H9 (cell line): ENCODE data around the gene SKIDA1. TPM values are rescaled to one million over a fixed set of nuclear protein-coding genes. Genes with fewer than 3 reads are reported as not detected.

Experiments
- DNase-seq: peaks from one replicate; pipeline ENCODE4 v3.0.0-alpha.2; 2017
- H2AFZ ChIP-seq: one replicate; pipeline ENCODE4 v1.6.1; 2013; ENCODE audit warnings: mild to moderate bottlenecking, low read length, control low read depth, moderate library complexity
- H2AK5ac ChIP-seq: 2 replicates; pipeline ENCODE4 v1.6.1; 2013; ENCODE audit warnings: low read length, control low read depth, mixed read lengths; ENCODE audit not compliant: insufficient read length
- H2BK120ac ChIP-seq: one replicate; pipeline ENCODE4 v1.6.1; 2013; ENCODE audit warnings: low read depth, mild to moderate bottlenecking, low read length, control low read depth, inconsistent platforms; ENCODE audit not compliant: poor library complexity, severe bottlenecking
- H2BK12ac ChIP-seq: 2 replicates; pipeline ENCODE4 v1.6.1; 2013; ENCODE audit warnings: low read length, control low read depth, mixed read lengths, low read depth; ENCODE audit not compliant: insufficient read length
- H2BK15ac ChIP-seq: 2 replicates; pipeline ENCODE4 v1.6.1; 2013; ENCODE audit warnings: low read depth, low read length, control low read depth
- H2BK20ac ChIP-seq: one replicate; pipeline ENCODE4 v1.6.1; 2013; ENCODE audit warnings: low read depth, mild to moderate bottlenecking, low read length, control low read depth, inconsistent platforms; ENCODE audit not compliant: poor library complexity, severe bottlenecking
- H2BK5ac ChIP-seq: 2 replicates; pipeline ENCODE4 v1.6.1; 2013; ENCODE audit warnings: low read length, control low read depth, mixed read lengths; ENCODE audit not compliant: insufficient read length
- H3K14ac ChIP-seq: 2 replicates; pipeline ENCODE4 v1.6.1; 2013; ENCODE audit warnings: low read length, control low read depth; ENCODE audit not compliant: insufficient read depth
- H3K18ac ChIP-seq: 2 replicates; pipeline ENCODE4 v1.6.1; 2013; ENCODE audit warnings: low read depth, mild to moderate bottlenecking, mixed read lengths, low read length, control low read depth; ENCODE audit not compliant: insufficient read length
- H3K23ac ChIP-seq: 2 replicates; pipeline ENCODE4 v1.6.1; 2013; ENCODE audit warnings: low read length, control low read depth, mixed read lengths, low read depth; ENCODE audit not compliant: insufficient read length
- H3K23me2 ChIP-seq: 2 replicates; pipeline ENCODE4 v1.6.1; 2013; ENCODE audit warnings: low read depth, mild to moderate bottlenecking, mixed read lengths, low read length, control low read depth; ENCODE audit not compliant: insufficient read length, poor library complexity, severe bottlenecking
- H3K27ac ChIP-seq: 2 replicates; pipeline ENCODE4 v1.5.1; 2013; ENCODE audit warnings: low read length, control low read depth, mixed read lengths, low read depth; ENCODE audit not compliant: insufficient read length
- H3K27me3 ChIP-seq: 2 replicates; pipeline ENCODE4 v1.6.1; 2013; ENCODE audit warnings: low read length, control low read depth, inconsistent platforms; ENCODE audit not compliant: insufficient read depth
- H3K4ac ChIP-seq: 2 replicates; pipeline ENCODE4 v1.6.1; 2013; ENCODE audit warnings: low read depth, mild to moderate bottlenecking, control low read depth, inconsistent platforms, low read length, moderate library complexity
- H3K4me1 ChIP-seq: 2 replicates; pipeline ENCODE4 v1.6.1; 2013; ENCODE audit warnings: low read length, control low read depth, inconsistent platforms; ENCODE audit not compliant: insufficient read depth
- H3K4me2 ChIP-seq: 2 replicates; pipeline ENCODE4 v1.6.1; 2013; ENCODE audit warnings: low read length, control low read depth, mixed read lengths; ENCODE audit not compliant: insufficient read length, insufficient read depth
- H3K56ac ChIP-seq: 2 replicates; pipeline ENCODE4 v1.6.1; 2013; ENCODE audit warnings: low read depth, mild to moderate bottlenecking, mixed read lengths, low read length, control low read depth; ENCODE audit not compliant: insufficient read length
- H3K79me1 ChIP-seq: 2 replicates; pipeline ENCODE4 v1.6.1; 2013; ENCODE audit warnings: low read depth, mild to moderate bottlenecking, moderate library complexity, low read length, control low read depth, inconsistent platforms; ENCODE audit not compliant: insufficient read depth, poor library complexity, severe bottlenecking
- H3K79me2 ChIP-seq: 2 replicates; pipeline ENCODE4 v1.6.1; 2013; ENCODE audit warnings: low read length, control low read depth, inconsistent platforms; ENCODE audit not compliant: insufficient read depth
- H3K9ac ChIP-seq: 2 replicates; pipeline ENCODE4 v1.6.1; 2013; ENCODE audit warnings: low read length, control low read depth, mixed read lengths; ENCODE audit not compliant: insufficient read length; ENCODE audit errors: extremely low read depth
- H3K9me3 ChIP-seq: one replicate; pipeline ENCODE4 v1.6.1; 2013; ENCODE audit warnings: low read depth, low read length, inconsistent platforms; ENCODE audit not compliant: control insufficient read depth
- H3T11ph ChIP-seq: one replicate; pipeline ENCODE4 v1.6.1; 2013; ENCODE audit warnings: mild to moderate bottlenecking, low read length, control low read depth, inconsistent platforms
- H4K20me1 ChIP-seq: one replicate; pipeline ENCODE4 v1.6.1; 2013; ENCODE audit not compliant: control insufficient read depth, insufficient read length, insufficient read depth
- H4K5ac ChIP-seq: 2 replicates; pipeline ENCODE4 v1.6.1; 2013; ENCODE audit warnings: low read depth, mild to moderate bottlenecking, mixed read lengths, low read length, control low read depth; ENCODE audit not compliant: insufficient read length
- H4K8ac ChIP-seq: replicated peaks from 2 replicates; pipeline ENCODE4 v1.6.1; 2013; ENCODE audit warnings: low read length, control low read depth, mixed read lengths, low read depth; ENCODE audit not compliant: insufficient read length
- H4K91ac ChIP-seq: 2 replicates; pipeline ENCODE4 v1.6.1; 2013; ENCODE audit warnings: low read depth, mild to moderate bottlenecking, moderate library complexity, mixed read lengths, low read length, control low read depth; ENCODE audit not compliant: insufficient read length
- H3K27ac Mint-ChIP-seq, 3 experiments: 2 replicates in 2 of 3; 3 replicates in 1 of 3; pipeline ENCODE4 v1.8.0; 2020 to 2021; ENCODE audit warnings: mixed read lengths in 3 of 3, mild to moderate bottlenecking in 1 of 3, moderate library complexity in 1 of 3
- H3K27me3 Mint-ChIP-seq: 2 replicates; pipeline ENCODE4 v1.8.0; 2021; ENCODE audit warnings: low read depth, mild to moderate bottlenecking, moderate library complexity, mixed read lengths
- H3K36me3 Mint-ChIP-seq, 3 experiments: 2 replicates in 2 of 3; 3 replicates in 1 of 3; pipeline ENCODE4 v1.8.0; 2020 to 2021; ENCODE audit warnings: low read depth in 3 of 3, mixed read lengths in 3 of 3; ENCODE audit not compliant: insufficient read depth in 1 of 3
- H3K4me1 Mint-ChIP-seq, 2 experiments: 2 replicates each; pipeline ENCODE4 v1.8.0; 2020; ENCODE audit warnings: mixed read lengths in 2 of 2
- H3K4me3 Mint-ChIP-seq, 2 experiments: 2 replicates in 1 of 2; 3 replicates in 1 of 2; pipeline ENCODE4 v1.8.0; 2020 to 2021; ENCODE audit warnings: mild to moderate bottlenecking in 2 of 2, mixed read lengths in 2 of 2, moderate library complexity in 1 of 2
- H3K9me3 Mint-ChIP-seq, 2 experiments: 2 replicates in 1 of 2; 3 replicates in 1 of 2; pipeline ENCODE4 v1.8.0; 2020; ENCODE audit warnings: mild to moderate bottlenecking in 2 of 2, mixed read lengths in 2 of 2, moderate library complexity in 1 of 2
- WGBS: extraction: QIAGEN DNeasy Blood & Tissue Kit; methylation state at CpG from one replicate; pipeline ENCODE4 v1.1.7; 2013; ENCODE audit warnings: missing lambda C conversion rate, low lambda C conversion rate, mixed read lengths; ENCODE audit not compliant: insufficient read length; ENCODE audit errors: extremely low coverage; 5-methylcytosine and 5-hydroxymethylcytosine counted together
- total RNA-seq: library from RNA; stranded (reverse); gene quantifications from 2 replicates; pipeline ENCODE4 v1.2.1, GENCODE V29; 2021
- TF ChIP-seq, protein P1 (sequence below): fragments of 200-600 bp; sonication (generic); conservative IDR thresholded peaks from 3 replicates; pipeline ENCODE4 v1.8.0; 2021; ENCODE audit warnings: antibody characterized with exemption, mild to moderate bottlenecking

SKIDA1 gene
- total RNA-seq, 1 experiment from 2014 or later: 5.9 TPM

- H3K4me1 Mint-ChIP-seq: peaks cover 80 to 82% of the 10 kb centered on the region in 2 experiments
- H3K4me1 ChIP-seq: peaks cover 11% of the 10 kb centered on the region; the same call in 1 of the 2 replicates
Measured at GRCh38 chr10:21517134-21518031, 8.1 kb downstream of the SKIDA1 start.

More at GRCh38 chr10:21517134-21518031, 8.1 kb downstream of the SKIDA1 start:
- H3K23ac ChIP-seq: no peak overlapping the region
- H3K27ac ChIP-seq: no peak overlapping the region
- Mint-ChIP-seq H3K9me3 (no peaks in the 10 kb centered on the region; a peak in 2 of 5 replicates), H3K36me3 (no peaks in the 10 kb centered on the region; a peak in 1 of 7 replicates), H3K27ac (peak overlapping the region; percentile 87 to 98 (median 92)), H3K4me3 (peak overlapping the region; percentile 85 to 87), H3K27me3 (peaks cover 45% of the 10 kb centered on the region)
- H2AK5ac ChIP-seq: no peak overlapping the region
- no peak overlapping the region for H3K56ac ChIP-seq
- no peak overlapping the region for H2BK5ac ChIP-seq
- no peak overlapping the region for H2BK12ac ChIP-seq
- H4K8ac ChIP-seq: no peak overlapping the region
- H4K5ac ChIP-seq: no peak overlapping the region
- TF ChIP-seq, protein P1, sequence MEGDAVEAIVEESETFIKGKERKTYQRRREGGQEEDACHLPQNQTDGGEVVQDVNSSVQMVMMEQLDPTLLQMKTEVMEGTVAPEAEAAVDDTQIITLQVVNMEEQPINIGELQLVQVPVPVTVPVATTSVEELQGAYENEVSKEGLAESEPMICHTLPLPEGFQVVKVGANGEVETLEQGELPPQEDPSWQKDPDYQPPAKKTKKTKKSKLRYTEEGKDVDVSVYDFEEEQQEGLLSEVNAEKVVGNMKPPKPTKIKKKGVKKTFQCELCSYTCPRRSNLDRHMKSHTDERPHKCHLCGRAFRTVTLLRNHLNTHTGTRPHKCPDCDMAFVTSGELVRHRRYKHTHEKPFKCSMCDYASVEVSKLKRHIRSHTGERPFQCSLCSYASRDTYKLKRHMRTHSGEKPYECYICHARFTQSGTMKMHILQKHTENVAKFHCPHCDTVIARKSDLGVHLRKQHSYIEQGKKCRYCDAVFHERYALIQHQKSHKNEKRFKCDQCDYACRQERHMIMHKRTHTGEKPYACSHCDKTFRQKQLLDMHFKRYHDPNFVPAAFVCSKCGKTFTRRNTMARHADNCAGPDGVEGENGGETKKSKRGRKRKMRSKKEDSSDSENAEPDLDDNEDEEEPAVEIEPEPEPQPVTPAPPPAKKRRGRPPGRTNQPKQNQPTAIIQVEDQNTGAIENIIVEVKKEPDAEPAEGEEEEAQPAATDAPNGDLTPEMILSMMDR: 0 out of 3 replicates have a peak, but pooled peaks have one; percentile 9
- no peak overlapping the region for H2BK120ac ChIP-seq
- no peaks in the 10 kb centered on the region for H4K20me1 ChIP-seq
- H3K79me1 ChIP-seq: no peaks in the 10 kb centered on the region
- H3T11ph ChIP-seq: no peak overlapping the region
- H2BK20ac ChIP-seq: no peak overlapping the region
- DNase-seq: peak; percentile 79
- H3K79me2 ChIP-seq: no peaks in the 10 kb centered on the region
- no peak overlapping the region for H3K18ac ChIP-seq
- H3K9ac ChIP-seq: peak overlapping the region; percentile 53
- no CpG with 5 or more reads among the region's 73 CpGs for WGBS
- H3K14ac ChIP-seq: 0 out of 2 replicates have a peak overlapping the region, but pooled peaks have one; percentile 57
- peak overlapping the region; percentile 89 for H3K4me2 ChIP-seq
- peaks cover 47% of the 10 kb centered on the region for H3K23me2 ChIP-seq
- H2AFZ ChIP-seq: no peak overlapping the region
- peaks cover 19% of the 10 kb centered on the region; the same call in 1 of the 2 replicates for H3K27me3 ChIP-seq
- no peaks in the 10 kb centered on the region for H3K9me3 ChIP-seq
- H2BK15ac ChIP-seq: no peak overlapping the region
- H4K91ac ChIP-seq: no peak overlapping the region
- H3K4ac ChIP-seq: no peak overlapping the region
